Tibial nerve (tissue), 4 donors: ENCODE data around the gene UPF3A.

Source experiments
- EP300 ChIP-seq, 2 donors: sonication (generic); formaldehyde crosslinking; IDR thresholded peaks; one replicate each; pipeline ENCODE4 v1.6.1; 2017; ENCODE audit warnings: antibody characterized with exemption in 2 of 2, mild to moderate bottlenecking in 1 of 2
- POLR2A ChIP-seq, 2 donors: fragments of 450-650 bp; IDR thresholded peaks; one replicate each; pipeline ENCODE4 v1.6.1; 2017; ENCODE audit warnings: antibody characterized with exemption in 2 of 2, mild to moderate bottlenecking in 2 of 2, moderate library complexity in 2 of 2
- TF ChIP-seq, protein P1 (sequence below), 5 experiments: fragments of 200-600 bp in 3 of 5; fragments of 450-650 bp in 2 of 5; sonication (generic) in 3 of 5; IDR thresholded peaks; one replicate each; pipeline ENCODE4 v1.5.1; 2016 to 2019; ENCODE audit warnings: antibody characterized with exemption in 5 of 5, mild to moderate bottlenecking in 3 of 5, moderate library complexity in 2 of 5

DNA sequence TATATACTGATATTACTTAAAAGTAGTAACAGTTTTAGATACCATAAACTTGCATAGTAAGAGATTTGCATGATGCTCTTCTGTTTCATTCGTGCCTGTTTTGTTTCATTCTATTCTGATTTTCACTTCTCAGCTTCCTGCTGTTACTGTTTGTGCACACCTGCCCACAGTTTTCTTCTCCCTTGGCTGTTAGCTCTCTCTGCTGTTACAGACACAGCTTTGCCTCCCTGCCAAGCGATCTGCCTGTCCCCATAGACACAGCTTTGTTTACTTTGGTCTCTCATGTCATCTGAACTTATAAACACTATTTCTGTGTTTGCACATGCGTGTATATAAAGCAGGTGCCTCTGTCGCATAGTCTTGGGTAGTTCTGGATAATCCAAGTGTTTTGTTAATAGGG lies 21.4 kb upstream of the UPF3A start:
- TF ChIP-seq POLR2A (IDR thresholded peaks at IDR 0.05) (no peak), EP300 (IDR thresholded peaks at IDR 0.05) (no peak)
- TF ChIP-seq, protein P1, sequence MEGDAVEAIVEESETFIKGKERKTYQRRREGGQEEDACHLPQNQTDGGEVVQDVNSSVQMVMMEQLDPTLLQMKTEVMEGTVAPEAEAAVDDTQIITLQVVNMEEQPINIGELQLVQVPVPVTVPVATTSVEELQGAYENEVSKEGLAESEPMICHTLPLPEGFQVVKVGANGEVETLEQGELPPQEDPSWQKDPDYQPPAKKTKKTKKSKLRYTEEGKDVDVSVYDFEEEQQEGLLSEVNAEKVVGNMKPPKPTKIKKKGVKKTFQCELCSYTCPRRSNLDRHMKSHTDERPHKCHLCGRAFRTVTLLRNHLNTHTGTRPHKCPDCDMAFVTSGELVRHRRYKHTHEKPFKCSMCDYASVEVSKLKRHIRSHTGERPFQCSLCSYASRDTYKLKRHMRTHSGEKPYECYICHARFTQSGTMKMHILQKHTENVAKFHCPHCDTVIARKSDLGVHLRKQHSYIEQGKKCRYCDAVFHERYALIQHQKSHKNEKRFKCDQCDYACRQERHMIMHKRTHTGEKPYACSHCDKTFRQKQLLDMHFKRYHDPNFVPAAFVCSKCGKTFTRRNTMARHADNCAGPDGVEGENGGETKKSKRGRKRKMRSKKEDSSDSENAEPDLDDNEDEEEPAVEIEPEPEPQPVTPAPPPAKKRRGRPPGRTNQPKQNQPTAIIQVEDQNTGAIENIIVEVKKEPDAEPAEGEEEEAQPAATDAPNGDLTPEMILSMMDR (IDR thresholded peaks at IDR 0.05), result no peak
